Duodenal mucosa (tissue), 2 donors: ENCODE data around the gene CNGA2.

ENCODE experiments used
- H3K27ac ChIP-seq: one replicate; pipeline ENCODE4 v1.7.0; 2013; ENCODE audit warnings: low read depth, low read length
- H3K27me3 ChIP-seq, 2 donors: one replicate each; pipeline ENCODE4 v1.7.0; 2013; ENCODE audit warnings: low read length in 2 of 2, control low read depth in 1 of 2; ENCODE audit not compliant: insufficient read depth in 2 of 2, control insufficient read depth in 1 of 2
- H3K36me3 ChIP-seq, 2 donors: one replicate each; pipeline ENCODE4 v1.7.0; 2013; ENCODE audit warnings: low read length in 2 of 2, control low read depth in 1 of 2; ENCODE audit not compliant: insufficient read depth in 2 of 2, control insufficient read depth in 1 of 2
- H3K4me1 ChIP-seq, 2 donors: one replicate each; pipeline ENCODE4 v1.7.0; 2013; ENCODE audit warnings: low read length in 2 of 2, control low read depth in 1 of 2; ENCODE audit not compliant: insufficient read depth in 2 of 2, control insufficient read depth in 1 of 2
- H3K4me3 ChIP-seq, 2 donors: one replicate each; pipeline ENCODE4 v1.7.0; 2013; ENCODE audit warnings: low read length in 2 of 2, low read depth in 1 of 2
- H3K9ac ChIP-seq, 2 donors: one replicate each; pipeline ENCODE4 v1.7.0; 2013; ENCODE audit warnings: low read length in 2 of 2, low read depth in 1 of 2
- H3K9me3 ChIP-seq, 2 donors: one replicate each; pipeline ENCODE4 v1.7.0; 2013; ENCODE audit warnings: low read length in 2 of 2, control low read depth in 1 of 2; ENCODE audit not compliant: control insufficient read depth in 1 of 2

The CNGA2 gene

DNA sequence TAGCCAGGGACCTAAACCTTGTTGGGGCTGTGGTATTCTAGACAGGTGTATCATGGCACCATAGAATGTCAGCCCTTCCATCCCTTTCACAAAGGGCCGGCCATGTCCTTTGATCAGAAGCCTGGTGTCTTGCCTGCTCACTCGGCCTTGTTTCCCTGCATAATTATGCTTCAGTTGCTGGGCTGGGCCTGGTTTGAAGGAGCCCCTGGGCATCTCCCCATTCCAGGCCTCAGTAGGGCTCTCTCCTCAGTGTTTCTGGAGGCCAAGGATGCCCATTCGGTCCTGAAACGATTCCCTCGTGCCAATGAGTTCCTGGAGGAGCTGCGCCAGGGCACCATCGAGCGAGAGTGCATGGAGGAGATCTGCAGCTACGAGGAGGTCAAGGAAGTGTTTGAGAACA, 34.8 kb upstream of the CNGA2 start:
- no peaks in the 10 kb centered on the region for H3K36me3 ChIP-seq
- H3K27me3 ChIP-seq, result no peaks in the 10 kb centered on the region
- no peak overlapping the region for H3K9ac ChIP-seq
- no peaks in the 10 kb centered on the region for H3K4me1 ChIP-seq
- no peak overlapping the region for H3K4me3 ChIP-seq
- H3K9me3 ChIP-seq, result no peaks in the 10 kb centered on the region
- no peak overlapping the region for H3K27ac ChIP-seq

DNA sequence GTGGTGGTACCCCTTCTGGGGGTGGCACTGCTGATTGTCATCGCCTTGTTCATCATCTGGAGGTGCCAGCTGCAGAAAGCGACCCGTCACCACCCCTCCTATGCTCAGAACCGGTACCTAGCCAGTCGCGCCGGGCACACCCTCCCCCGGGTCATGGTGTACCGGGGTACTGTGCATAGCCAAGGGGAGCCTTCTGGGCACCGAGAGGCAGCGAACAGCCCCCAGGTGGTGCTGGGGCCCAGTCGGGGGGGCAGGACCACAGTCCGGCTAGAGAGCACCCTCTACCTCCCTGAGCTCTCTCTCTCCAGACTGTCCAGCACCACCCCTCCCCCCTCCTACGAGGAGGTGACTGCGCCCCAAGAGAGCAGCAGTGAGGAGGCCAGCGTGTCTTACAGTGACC, 34.0 kb upstream of the CNGA2 start:
- H3K36me3 ChIP-seq, result no peaks in the 10 kb centered on the region
- no peak overlapping the region for H3K9ac ChIP-seq
- no peak overlapping the region for H3K4me3 ChIP-seq
- no peaks in the 10 kb centered on the region for H3K9me3 ChIP-seq
- H3K27ac ChIP-seq, result no peak overlapping the region
- H3K4me1 ChIP-seq, result no peaks in the 10 kb centered on the region
- H3K27me3 ChIP-seq, result no peaks in the 10 kb centered on the region

DNA sequence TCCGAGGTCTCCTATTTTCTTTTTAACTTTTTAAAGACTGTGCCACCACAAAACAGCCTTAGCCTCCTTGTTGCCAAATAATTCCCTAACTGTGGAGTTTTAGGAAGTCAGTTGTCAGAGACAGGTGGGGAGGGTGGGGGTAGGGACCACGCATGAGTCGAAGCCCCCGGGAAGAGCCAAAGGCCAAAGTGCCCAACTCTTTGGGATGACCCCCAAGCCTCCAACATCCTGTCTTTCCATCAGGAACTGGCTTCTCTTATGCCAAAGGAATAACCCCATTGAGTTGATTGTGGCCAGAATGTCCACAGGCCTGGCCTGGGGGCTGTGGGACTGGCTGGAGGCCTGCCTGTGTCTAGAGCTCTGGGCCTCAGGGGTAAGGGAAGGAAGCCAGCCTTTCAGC, 33.5 kb upstream of the CNGA2 start:
- no peak overlapping the region for H3K9ac ChIP-seq
- H3K4me3 ChIP-seq, result no peak overlapping the region
- H3K36me3 ChIP-seq, result no peaks in the 10 kb centered on the region
- no peak overlapping the region for H3K27ac ChIP-seq
- H3K27me3 ChIP-seq, result no peaks in the 10 kb centered on the region
- H3K9me3 ChIP-seq, result no peaks in the 10 kb centered on the region
- H3K4me1 ChIP-seq, result no peaks in the 10 kb centered on the region

GRCh38 chrX:151701531-151701930, 33.0 kb upstream of the CNGA2 start:
- Histone ChIP-seq H3K27me3 (no peaks in the 10 kb centered on the region), H3K9me3 (no peaks in the 10 kb centered on the region), H3K4me1 (no peaks in the 10 kb centered on the region), H3K4me3 (no peak overlapping the region), H3K9ac (no peak overlapping the region), H3K36me3 (no peaks in the 10 kb centered on the region), H3K27ac (no peak overlapping the region)

DNA sequence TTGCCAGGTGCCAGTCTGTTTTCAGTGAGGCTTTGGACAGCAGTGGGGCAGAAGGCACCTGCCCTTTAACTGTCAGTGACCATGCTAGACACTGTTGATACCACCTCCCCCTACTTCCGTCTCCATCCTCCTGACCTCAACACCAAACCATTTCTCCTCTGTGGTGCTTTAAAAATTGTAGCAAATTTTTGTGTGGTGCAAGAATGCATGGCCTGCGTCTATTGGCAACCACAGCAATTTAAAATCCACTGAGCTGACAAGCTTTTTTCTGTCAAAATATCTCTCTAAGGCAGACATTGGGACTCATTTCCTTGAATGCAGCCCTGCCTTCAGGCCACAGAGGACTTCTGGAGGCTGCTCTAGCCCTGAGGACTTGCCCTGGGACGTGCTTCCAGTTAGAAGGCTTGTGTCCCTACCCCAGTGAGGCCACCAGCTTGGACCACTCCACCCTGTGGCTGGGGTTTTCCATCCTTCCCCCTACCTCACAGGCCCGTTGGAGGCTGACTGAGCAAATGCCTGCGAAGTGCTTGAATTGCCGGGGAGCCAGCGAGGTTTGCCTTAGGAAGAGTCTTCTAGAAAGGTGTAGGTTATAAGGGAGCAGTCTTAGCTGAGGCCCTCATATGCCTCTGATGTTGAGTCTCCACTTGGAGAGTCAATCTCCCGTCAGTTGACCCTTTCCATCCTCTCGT, 32.4 kb upstream of the CNGA2 start:
- Histone ChIP-seq H3K27me3 (no peaks in the 10 kb centered on the region), H3K27ac (no peak overlapping the region), H3K9ac (no peak overlapping the region), H3K4me1 (no peaks in the 10 kb centered on the region), H3K9me3 (no peaks in the 10 kb centered on the region), H3K4me3 (no peak overlapping the region), H3K36me3 (no peaks in the 10 kb centered on the region)

DNA sequence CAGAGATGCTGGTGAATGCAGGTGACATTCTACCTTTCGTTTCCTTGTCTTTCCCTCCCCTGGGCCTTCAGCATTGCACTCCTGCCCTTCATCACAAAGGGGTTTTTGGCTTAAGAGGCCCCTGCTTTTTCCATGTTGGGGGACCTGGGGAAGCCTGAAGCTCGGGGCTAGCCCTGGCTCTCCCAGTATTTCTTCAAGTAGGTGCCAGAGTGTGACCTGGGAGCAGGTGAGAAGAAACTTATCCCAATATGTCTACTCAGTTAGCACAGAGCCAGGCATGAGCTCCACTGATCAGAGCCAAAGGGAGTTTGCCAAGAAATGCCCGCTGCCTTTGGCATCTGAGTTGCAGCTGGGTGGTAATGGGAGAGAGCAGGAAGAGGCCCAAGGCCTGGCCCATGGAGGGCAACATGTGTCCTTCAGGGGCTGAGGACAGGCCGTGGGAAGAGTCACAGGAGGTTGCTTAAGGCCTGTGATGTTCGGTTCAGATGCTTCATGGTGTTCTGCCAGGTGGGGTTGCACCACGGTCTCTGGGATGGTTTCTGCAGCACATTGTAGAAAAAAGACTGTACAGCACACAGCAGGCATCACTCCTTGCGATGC, 31.7 kb upstream of the CNGA2 start:
- Histone ChIP-seq H3K9ac (no peak overlapping the region), H3K27ac (no peak overlapping the region), H3K9me3 (no peaks in the 10 kb centered on the region), H3K27me3 (no peaks in the 10 kb centered on the region), H3K4me3 (no peak overlapping the region), H3K36me3 (no peaks in the 10 kb centered on the region), H3K4me1 (no peaks in the 10 kb centered on the region)

- Histone ChIP-seq H3K9ac (no peak overlapping the region), H3K9me3 (no peaks in the 10 kb centered on the region), H3K4me3 (no peak overlapping the region), H3K27me3 (no peaks in the 10 kb centered on the region), H3K36me3 (no peaks in the 10 kb centered on the region), H3K4me1 (no peaks in the 10 kb centered on the region), H3K27ac (no peak overlapping the region)
Observed at GRCh38 chrX:151703487-151703886, 31.1 kb upstream of the CNGA2 start.

- Histone ChIP-seq H3K9me3 (no peaks in the 10 kb centered on the region), H3K9ac (no peak overlapping the region), H3K36me3 (no peaks in the 10 kb centered on the region), H3K27me3 (no peaks in the 10 kb centered on the region), H3K4me3 (no peak overlapping the region), H3K4me1 (no peaks in the 10 kb centered on the region), H3K27ac (no peak overlapping the region)
Observed at GRCh38 chrX:151704041-151704663, 30.4 kb upstream of the CNGA2 start.

DNA sequence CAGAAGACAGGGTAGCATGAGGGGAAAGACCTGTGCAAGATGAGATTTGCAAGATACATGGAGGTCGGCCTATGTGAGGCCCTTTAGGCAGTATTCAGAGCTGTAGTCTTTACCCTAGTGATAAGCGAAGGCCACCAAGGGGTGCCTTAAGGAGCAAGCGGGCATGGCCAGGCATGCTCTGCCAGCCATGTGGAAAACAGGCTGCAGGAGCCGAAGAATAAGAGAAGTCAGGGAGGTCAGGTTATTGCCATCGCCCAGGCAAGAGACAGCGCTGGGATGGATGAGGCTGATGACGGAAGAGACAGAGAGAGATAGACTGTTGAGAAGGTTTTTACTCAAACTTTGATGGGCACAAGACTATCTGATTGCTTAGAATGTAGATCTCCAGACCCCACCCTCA, 25.7 kb upstream of the CNGA2 start:
- Histone ChIP-seq H3K9ac (no peak overlapping the region), H3K27ac (no peak overlapping the region), H3K36me3 (no peaks in the 10 kb centered on the region), H3K9me3 (no peaks in the 10 kb centered on the region), H3K4me1 (no peaks in the 10 kb centered on the region), H3K4me3 (no peak overlapping the region), H3K27me3 (no peaks in the 10 kb centered on the region)

DNA sequence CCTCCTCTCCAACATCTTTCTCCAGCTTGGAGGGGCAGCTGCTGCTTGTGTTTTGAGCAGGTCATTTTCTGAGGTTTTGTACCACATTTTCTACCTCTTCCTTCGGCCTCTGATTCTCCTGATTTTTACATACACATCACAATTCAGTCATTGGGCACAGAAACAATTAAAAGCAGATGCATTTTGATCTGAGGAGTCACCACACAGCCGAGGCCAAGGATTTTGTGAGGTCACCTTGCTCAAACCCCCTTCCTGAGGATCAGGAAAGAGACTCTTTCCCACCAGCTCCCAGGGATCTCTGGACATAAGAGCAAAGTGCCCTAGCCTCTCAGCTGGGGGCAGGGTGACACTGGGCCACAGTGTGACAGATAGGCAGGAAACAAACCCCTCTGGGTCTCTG, 24.1 kb upstream of the CNGA2 start:
- Histone ChIP-seq H3K36me3 (no peaks in the 10 kb centered on the region), H3K9ac (no peak overlapping the region), H3K27me3 (no peaks in the 10 kb centered on the region), H3K4me1 (no peaks in the 10 kb centered on the region), H3K4me3 (no peak overlapping the region), H3K9me3 (no peaks in the 10 kb centered on the region), H3K27ac (no peak overlapping the region)
